Smooth muscle cell (in vitro differentiated cells): ENCODE measurements around the gene NPDC1. TPM values are rescaled to one million over a fixed set of nuclear protein-coding genes. Genes with fewer than 3 reads are reported as not detected.

ENCODE experiments used
- DNase-seq: peaks from one replicate; lab custom pipeline; 2025; ENCODE audit not compliant: unreplicated experiment; lab: John Stamatoyannopoulos, UW
- H2AFZ ChIP-seq: fragments of 200-600 bp; sonication (generic); 2 replicates; pipeline ENCODE4 v1.6.0; 2016; ENCODE audit warnings: antibody characterized with exemption, low read depth, mild to moderate bottlenecking
- H3F3A ChIP-seq: fragments of 200-600 bp; sonication (generic); 2 replicates; pipeline ENCODE4 v1.6.0; 2017; ENCODE audit warnings: antibody characterized with exemption, low read depth
- H3K27ac ChIP-seq: fragments of 200-600 bp; sonication (generic); 2 replicates; pipeline ENCODE4 v1.5.1; 2016; ENCODE audit warnings: low read depth, mild to moderate bottlenecking
- H3K27me3 ChIP-seq: fragments of 200-600 bp; sonication (generic); 2 replicates; pipeline ENCODE4 v1.6.1; 2016; ENCODE audit warnings: low read depth, mild to moderate bottlenecking
- H3K36me3 ChIP-seq: fragments of 200-600 bp; sonication (generic); 2 replicates; pipeline ENCODE4 v1.5.1; 2016; ENCODE audit warnings: low read depth
- H3K4me1 ChIP-seq: fragments of 200-600 bp; sonication (generic); 2 replicates; pipeline ENCODE4 v1.5.1; 2016; ENCODE audit warnings: low read depth
- H3K4me2 ChIP-seq: fragments of 200-600 bp; sonication (generic); 2 replicates; pipeline ENCODE4 v1.6.0; 2016; ENCODE audit warnings: mild to moderate bottlenecking
- H3K4me3 ChIP-seq: fragments of 200-600 bp; sonication (generic); 2 replicates; pipeline ENCODE4 v1.5.1; 2016; ENCODE audit warnings: mild to moderate bottlenecking
- H3K79me2 ChIP-seq: fragments of 200-600 bp; sonication (generic); 2 replicates; pipeline ENCODE4 v1.6.0; 2016; ENCODE audit warnings: low read depth, mild to moderate bottlenecking
- H3K9ac ChIP-seq: fragments of 200-600 bp; sonication (generic); 2 replicates; pipeline ENCODE4 v1.6.0; 2016; ENCODE audit warnings: low read depth
- H3K9me3 ChIP-seq: fragments of 200-600 bp; sonication (generic); replicated peaks from 2 replicates; pipeline ENCODE4 v1.5.1; 2016; ENCODE audit warnings: low read depth
- H4K20me1 ChIP-seq: fragments of 200-600 bp; sonication (generic); 2 replicates; pipeline ENCODE4 v1.6.0; 2016; ENCODE audit warnings: low read depth
- WGBS: methylation state at CpG from one replicate; pipeline ENCODE4 v1.1.7; 2016; ENCODE audit warnings: low lambda C conversion rate; 5-methylcytosine and 5-hydroxymethylcytosine counted together
- polyA plus RNA-seq: library from polyadenylated mRNA; unstranded; fragments of >200 nt; fragmentation: Nextera tagmentation; extraction: Ambion mirVana; gene quantifications from 2 replicates; pipeline ENCODE4 v1.2.1, GENCODE V29; 2016
- total RNA-seq: library from RNA; depleted of rRNA; stranded (reverse); fragments of >200 nt; gene quantifications from 2 replicates; pipeline ENCODE4 v1.2.3, GENCODE V29; 2014
- TF ChIP-seq, protein P1 (sequence below): fragments of 200-600 bp; sonication (generic); IDR thresholded peaks from 2 replicates; pipeline ENCODE4 v1.5.1; 2017; ENCODE audit warnings: borderline replicate concordance, mild to moderate bottlenecking, antibody characterized with exemption; ENCODE audit not compliant: insufficient read depth, poor library complexity, severe bottlenecking

NPDC1 gene
- total and polyA plus RNA-seq, 2 experiments from 2014 or later = 9.9 to 19.3 TPM

DNA sequence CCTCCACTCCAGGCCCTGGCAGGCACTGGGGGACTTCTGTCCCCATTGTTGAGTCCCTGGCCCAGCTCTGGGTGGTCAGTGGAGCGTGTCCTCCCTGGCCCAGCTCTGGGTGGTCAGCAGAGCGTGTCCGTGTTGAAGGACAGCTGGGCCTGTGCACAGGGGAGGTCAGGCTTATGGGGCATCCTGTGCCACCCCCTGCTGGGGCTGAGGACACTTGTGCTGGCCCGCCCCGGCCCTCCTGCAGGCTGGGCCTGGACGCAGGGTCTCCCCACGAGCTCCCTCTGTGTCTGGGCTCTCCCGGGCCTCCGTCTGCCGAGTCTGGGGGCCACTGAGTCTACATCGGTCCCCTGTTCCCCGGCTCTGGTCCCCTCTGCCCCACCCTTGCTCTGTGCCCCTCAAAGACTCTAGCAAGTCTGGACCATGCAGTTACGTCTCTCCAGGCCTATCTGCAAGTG is 38.1 kb downstream of the NPDC1 start:
- Histone ChIP-seq H3K9ac (no peak overlapping the region), H3K79me2 (no peaks in the 10 kb centered on the region), H3F3A (no peaks in the 10 kb centered on the region), H3K4me2 (no peak overlapping the region), H3K36me3 (no peaks in the 10 kb centered on the region), H3K9me3 (no peaks in the 10 kb centered on the region), H3K27ac (no peak overlapping the region), H4K20me1 (no peaks in the 10 kb centered on the region), H3K27me3 (no peaks in the 10 kb centered on the region), H3K4me1 (no peaks in the 10 kb centered on the region), H2AFZ (no peak overlapping the region), H3K4me3 (no peak overlapping the region)
- WGBS = 91% methylated on average over 11 of the region's 13 CpGs
- TF ChIP-seq, protein P1, sequence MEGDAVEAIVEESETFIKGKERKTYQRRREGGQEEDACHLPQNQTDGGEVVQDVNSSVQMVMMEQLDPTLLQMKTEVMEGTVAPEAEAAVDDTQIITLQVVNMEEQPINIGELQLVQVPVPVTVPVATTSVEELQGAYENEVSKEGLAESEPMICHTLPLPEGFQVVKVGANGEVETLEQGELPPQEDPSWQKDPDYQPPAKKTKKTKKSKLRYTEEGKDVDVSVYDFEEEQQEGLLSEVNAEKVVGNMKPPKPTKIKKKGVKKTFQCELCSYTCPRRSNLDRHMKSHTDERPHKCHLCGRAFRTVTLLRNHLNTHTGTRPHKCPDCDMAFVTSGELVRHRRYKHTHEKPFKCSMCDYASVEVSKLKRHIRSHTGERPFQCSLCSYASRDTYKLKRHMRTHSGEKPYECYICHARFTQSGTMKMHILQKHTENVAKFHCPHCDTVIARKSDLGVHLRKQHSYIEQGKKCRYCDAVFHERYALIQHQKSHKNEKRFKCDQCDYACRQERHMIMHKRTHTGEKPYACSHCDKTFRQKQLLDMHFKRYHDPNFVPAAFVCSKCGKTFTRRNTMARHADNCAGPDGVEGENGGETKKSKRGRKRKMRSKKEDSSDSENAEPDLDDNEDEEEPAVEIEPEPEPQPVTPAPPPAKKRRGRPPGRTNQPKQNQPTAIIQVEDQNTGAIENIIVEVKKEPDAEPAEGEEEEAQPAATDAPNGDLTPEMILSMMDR = no peak
- no peak for DNase-seq

DNA sequence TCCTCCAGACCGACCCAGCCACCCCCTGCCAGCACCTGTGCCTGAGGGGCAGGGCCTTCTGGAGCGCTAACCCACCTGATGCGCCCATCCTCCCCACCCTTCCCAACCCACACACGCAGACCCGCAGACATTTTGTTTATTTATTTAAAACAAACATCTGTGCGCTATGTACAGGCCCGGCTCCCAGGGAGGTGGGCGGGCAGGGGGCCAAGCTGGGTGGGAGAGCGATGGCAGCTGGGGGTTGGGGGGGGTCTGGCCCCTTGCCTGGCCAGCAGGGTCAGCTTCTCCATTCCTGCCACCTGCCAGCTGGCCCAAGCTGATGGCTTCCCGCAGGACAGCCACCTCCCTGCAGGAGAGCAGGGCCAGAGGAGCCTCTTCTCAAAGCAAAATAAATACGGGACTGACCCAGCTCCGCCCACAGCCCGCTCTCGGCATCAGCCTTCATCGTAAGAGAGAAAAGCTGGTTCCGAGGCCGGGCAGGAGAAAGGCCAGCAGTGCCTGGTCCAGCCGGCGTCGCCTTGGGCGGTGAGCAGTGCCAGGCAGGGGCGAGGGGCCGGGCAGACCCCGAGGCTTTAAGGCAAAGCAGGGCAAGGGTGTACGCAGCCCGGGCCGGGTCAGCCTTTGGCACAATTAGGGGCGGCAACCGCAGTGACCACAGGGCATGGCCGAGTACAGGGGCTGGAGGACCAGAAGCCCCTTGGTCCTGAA is 38.7 kb downstream of the NPDC1 start:
- 90% methylated on average over 29 of the region's 30 CpGs for WGBS
- Histone ChIP-seq H3K79me2 (no peaks in the 10 kb centered on the region), H3K9me3 (no peaks in the 10 kb centered on the region), H3K27ac (no peak overlapping the region), H4K20me1 (no peaks in the 10 kb centered on the region), H3K9ac (no peak overlapping the region), H3K27me3 (no peaks in the 10 kb centered on the region), H3K4me3 (no peak overlapping the region), H3K4me1 (no peaks in the 10 kb centered on the region), H2AFZ (no peak overlapping the region), H3F3A (no peaks in the 10 kb centered on the region), H3K36me3 (no peaks in the 10 kb centered on the region), H3K4me2 (no peak overlapping the region)
- DNase-seq = no peak
- TF ChIP-seq, protein P1 = no peak

- no peaks in the 10 kb centered on the region for H3K4me1 ChIP-seq
- H3K9me3 ChIP-seq = no peaks in the 10 kb centered on the region
- no peak overlapping the region for H3K27ac ChIP-seq
- H4K20me1 ChIP-seq = no peaks in the 10 kb centered on the region
- TF ChIP-seq, protein P1 = no peak
- WGBS = 92% methylated on average over 24 of the region's 24 CpGs
- H3F3A ChIP-seq = no peaks in the 10 kb centered on the region
- H2AFZ ChIP-seq = no peak overlapping the region
- H3K4me3 ChIP-seq = no peak overlapping the region
- no peaks in the 10 kb centered on the region for H3K79me2 ChIP-seq
- H3K9ac ChIP-seq = no peak overlapping the region
- H3K4me2 ChIP-seq = no peak overlapping the region
- H3K27me3 ChIP-seq = no peaks in the 10 kb centered on the region
- DNase-seq = no peak
- no peaks in the 10 kb centered on the region for H3K36me3 ChIP-seq
These were observed 39.6 kb downstream of the NPDC1 start for GRCh38 chr9:137006116-137007003.
